ENCODE measurements around the gene ZSWIM9.
"Not testable (repeated sequence)": the region's sequence is repeated elsewhere in the genome, so short reads cannot be mapped to it uniquely, and the experiment has no call there.

The ZSWIM9 gene

GRCh38 chr19:48206397-48207093, 36.1 kb downstream of the ZSWIM9 start:
- no peak for DNase-seq (ENCODE audit: low read depth, low spot score)
- H3K27ac ChIP-seq, result no peak overlapping the region

- no peak for DNase-seq (ENCODE audit: low read depth, low spot score)
- H3K27ac ChIP-seq, result no peak overlapping the region
Observed at GRCh38 chr19:48210005-48210404, 39.5 kb downstream of the ZSWIM9 start.

- no peak for DNase-seq (ENCODE audit: low read depth, low spot score)
- H3K27ac ChIP-seq, result no peak overlapping the region
Observed at GRCh38 chr19:48213959-48214358, 43.5 kb downstream of the ZSWIM9 start.

GRCh38 chr19:48216933-48217332, 46.5 kb downstream of the ZSWIM9 start:
- no peak overlapping the region for H3K27ac ChIP-seq
- DNase-seq (ENCODE audit: low read depth, low spot score), result no peak

GRCh38 chr19:48218997-48219396, 48.5 kb downstream of the ZSWIM9 start:
- DNase-seq (ENCODE audit: low read depth, low spot score), result no peak
- no peak overlapping the region for H3K27ac ChIP-seq

- H3K27ac ChIP-seq; DNase-seq (ENCODE audit: low read depth, low spot score): not testable (repeated sequence)
Observed at GRCh38 chr19:48220784-48221183, 50.3 kb downstream of the ZSWIM9 start.

GRCh38 chr19:48221628-48222027, 51.1 kb downstream of the ZSWIM9 start:
- DNase-seq (ENCODE audit: low read depth, low spot score), result no peak
- no peak overlapping the region for H3K27ac ChIP-seq

GRCh38 chr19:48230555-48231129, 60.2 kb downstream of the ZSWIM9 start:
- DNase-seq (ENCODE audit: low read depth, low spot score), result no peak
- H3K27ac ChIP-seq, result no peak overlapping the region

- DNase-seq (ENCODE audit: low read depth, low spot score), result no peak
- H3K27ac ChIP-seq, result no peak overlapping the region
Observed at GRCh38 chr19:48237057-48237456, 66.6 kb downstream of the ZSWIM9 start.

GRCh38 chr19:48239120-48239519, 68.6 kb downstream of the ZSWIM9 start:
- H3K27ac ChIP-seq, result no peak overlapping the region
- no peak for DNase-seq (ENCODE audit: low read depth, low spot score)

- H3K27ac ChIP-seq, result no peak overlapping the region
- DNase-seq (ENCODE audit: low read depth, low spot score), result no peak
Observed at GRCh38 chr19:48239582-48240141, 69.2 kb downstream of the ZSWIM9 start.

- DNase-seq (ENCODE audit: low read depth, low spot score); H3K27ac ChIP-seq: not testable (repeated sequence)
Observed at GRCh38 chr19:48241771-48242170, 71.3 kb downstream of the ZSWIM9 start.

- no peak for DNase-seq (ENCODE audit: low read depth, low spot score)
- peak overlapping the region; percentile 46 for H3K27ac ChIP-seq
Observed at GRCh38 chr19:48244281-48244680, 73.8 kb downstream of the ZSWIM9 start.

- no peak overlapping the region for H3K27ac ChIP-seq
- DNase-seq (ENCODE audit: low read depth, low spot score), result no peak
Observed at GRCh38 chr19:48246101-48246500, 75.6 kb downstream of the ZSWIM9 start.

- no peak overlapping the region for H3K27ac ChIP-seq
- DNase-seq (ENCODE audit: low read depth, low spot score), result no peak
Observed at GRCh38 chr19:48247212-48247611, 76.7 kb downstream of the ZSWIM9 start.
